ENCODE data around the gene ZAR1L. TPM values are rescaled to one million over a fixed set of nuclear protein-coding genes. Genes with fewer than 3 reads are reported as not detected.

The ZAR1L gene
- total RNA-seq, 4 donors from 2014 or later: not detected

DNA sequence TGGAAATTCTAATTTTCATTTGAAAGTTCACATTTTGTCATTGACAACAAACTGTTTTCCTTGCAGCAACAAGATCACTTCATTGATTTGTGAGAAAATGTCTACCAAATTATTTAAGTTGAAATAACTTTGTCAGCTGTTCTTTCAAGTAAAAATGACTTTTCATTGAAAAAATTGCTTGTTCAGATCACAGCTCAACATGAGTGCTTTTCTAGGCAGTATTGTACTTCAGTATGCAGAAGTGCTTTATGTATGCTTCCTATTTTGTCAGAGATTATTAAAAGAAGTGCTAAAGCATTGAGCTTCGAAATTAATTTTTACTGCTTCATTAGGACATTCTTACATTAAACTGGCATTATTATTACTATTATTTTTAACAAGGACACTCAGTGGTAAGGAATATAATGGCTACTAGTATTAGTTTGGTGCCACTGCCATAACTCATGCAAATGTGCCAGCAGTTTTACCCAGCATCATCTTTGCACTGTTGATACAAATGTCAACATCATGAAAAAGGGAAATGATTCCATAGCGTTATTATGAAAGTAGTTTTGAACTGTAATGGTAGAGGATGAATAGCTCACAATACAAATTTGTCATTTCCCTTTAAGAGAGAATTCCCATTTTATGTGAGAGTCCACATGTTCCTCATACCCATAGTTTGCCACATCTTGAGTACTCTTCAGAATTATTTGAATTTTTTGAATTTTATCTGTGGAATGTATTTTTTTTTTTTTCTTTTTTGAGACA lies 2.7 kb upstream of the ZAR1L start:
- WGBS: 86% methylated on average over 2 of the region's 2 CpGs
- no peak for DNase-seq (ENCODE audit: low spot score in 2 of 2)
- Histone ChIP-seq H3K9me3 (no peaks in the 10 kb centered on the region), H3K4me1 (peaks cover 18% of the 10 kb centered on the region), H3K36me3 (no peaks in the 10 kb centered on the region), H3K27me3 (no peaks in the 10 kb centered on the region), H3K27ac (no peak overlapping the region), H3K4me3 (no peak overlapping the region)
- TF ChIP-seq EP300 (IDR thresholded peaks at IDR 0.05): no peak
- no peak for TF ChIP-seq POLR2A (IDR thresholded peaks at IDR 0.05)
- TF ChIP-seq POLR2AphosphoS5 (IDR thresholded peaks at IDR 0.05): no peak
- TF ChIP-seq, protein P1, sequence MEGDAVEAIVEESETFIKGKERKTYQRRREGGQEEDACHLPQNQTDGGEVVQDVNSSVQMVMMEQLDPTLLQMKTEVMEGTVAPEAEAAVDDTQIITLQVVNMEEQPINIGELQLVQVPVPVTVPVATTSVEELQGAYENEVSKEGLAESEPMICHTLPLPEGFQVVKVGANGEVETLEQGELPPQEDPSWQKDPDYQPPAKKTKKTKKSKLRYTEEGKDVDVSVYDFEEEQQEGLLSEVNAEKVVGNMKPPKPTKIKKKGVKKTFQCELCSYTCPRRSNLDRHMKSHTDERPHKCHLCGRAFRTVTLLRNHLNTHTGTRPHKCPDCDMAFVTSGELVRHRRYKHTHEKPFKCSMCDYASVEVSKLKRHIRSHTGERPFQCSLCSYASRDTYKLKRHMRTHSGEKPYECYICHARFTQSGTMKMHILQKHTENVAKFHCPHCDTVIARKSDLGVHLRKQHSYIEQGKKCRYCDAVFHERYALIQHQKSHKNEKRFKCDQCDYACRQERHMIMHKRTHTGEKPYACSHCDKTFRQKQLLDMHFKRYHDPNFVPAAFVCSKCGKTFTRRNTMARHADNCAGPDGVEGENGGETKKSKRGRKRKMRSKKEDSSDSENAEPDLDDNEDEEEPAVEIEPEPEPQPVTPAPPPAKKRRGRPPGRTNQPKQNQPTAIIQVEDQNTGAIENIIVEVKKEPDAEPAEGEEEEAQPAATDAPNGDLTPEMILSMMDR (IDR thresholded peaks at IDR 0.05): no peak

DNA sequence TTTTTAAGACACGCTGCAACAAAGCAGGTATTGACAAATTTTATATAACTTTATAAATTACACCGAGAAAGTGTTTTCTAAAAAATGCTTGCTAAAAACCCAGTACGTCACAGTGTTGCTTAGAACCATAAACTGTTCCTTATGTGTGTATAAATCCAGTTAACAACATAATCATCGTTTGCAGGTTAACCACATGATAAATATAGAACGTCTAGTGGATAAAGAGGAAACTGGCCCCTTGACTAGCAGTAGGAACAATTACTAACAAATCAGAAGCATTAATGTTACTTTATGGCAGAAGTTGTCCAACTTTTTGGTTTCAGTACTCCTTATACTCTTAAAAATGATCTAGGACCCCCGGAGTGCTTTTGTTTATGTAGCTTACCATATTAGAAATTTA lies 1.3 kb upstream of the ZAR1L start:
- Histone ChIP-seq H3K9me3 (no peaks in the 10 kb centered on the region), H3K27ac (peak overlapping the region; percentile 97), H3K4me1 (peaks cover 18% of the 10 kb centered on the region), H3K4me3 (peak overlapping the region; percentile 94), H3K36me3 (no peaks in the 10 kb centered on the region), H3K27me3 (no peaks in the 10 kb centered on the region)
- 62% methylated on average over 6 of the region's 6 CpGs for WGBS
- no peak for DNase-seq (ENCODE audit: low spot score in 2 of 2)
- TF ChIP-seq POLR2A (IDR thresholded peaks at IDR 0.05): no peak
- TF ChIP-seq, protein P1 (IDR thresholded peaks at IDR 0.05): no peak
- no peak for TF ChIP-seq POLR2AphosphoS5 (IDR thresholded peaks at IDR 0.05)
- no peak for TF ChIP-seq EP300 (IDR thresholded peaks at IDR 0.05)

DNA sequence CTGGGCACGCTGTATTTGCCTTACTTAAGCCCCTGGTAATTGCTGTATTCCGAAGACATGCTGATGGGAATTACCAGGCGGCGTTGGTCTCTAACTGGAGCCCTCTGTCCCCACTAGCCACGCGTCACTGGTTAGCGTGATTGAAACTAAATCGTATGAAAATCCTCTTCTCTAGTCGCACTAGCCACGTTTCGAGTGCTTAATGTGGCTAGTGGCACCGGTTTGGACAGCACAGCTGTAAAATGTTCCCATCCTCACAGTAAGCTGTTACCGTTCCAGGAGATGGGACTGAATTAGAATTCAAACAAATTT lies 821 bp upstream of the ZAR1L start:
- Histone ChIP-seq H3K27ac (peak overlapping the region; percentile 97), H3K4me1 (peaks cover 18% of the 10 kb centered on the region), H3K9me3 (no peaks in the 10 kb centered on the region), H3K4me3 (peak overlapping the region; percentile 94), H3K36me3 (no peaks in the 10 kb centered on the region), H3K27me3 (no peaks in the 10 kb centered on the region)
- no peak for DNase-seq (ENCODE audit: low spot score in 2 of 2)
- 0% methylated on average over 13 of the region's 13 CpGs for WGBS
- no peak for TF ChIP-seq POLR2AphosphoS5 (IDR thresholded peaks at IDR 0.05)
- TF ChIP-seq POLR2A (IDR thresholded peaks at IDR 0.05): no peak
- no peak for TF ChIP-seq EP300 (IDR thresholded peaks at IDR 0.05)
- TF ChIP-seq, protein P1 (IDR thresholded peaks at IDR 0.05): no peak

DNA sequence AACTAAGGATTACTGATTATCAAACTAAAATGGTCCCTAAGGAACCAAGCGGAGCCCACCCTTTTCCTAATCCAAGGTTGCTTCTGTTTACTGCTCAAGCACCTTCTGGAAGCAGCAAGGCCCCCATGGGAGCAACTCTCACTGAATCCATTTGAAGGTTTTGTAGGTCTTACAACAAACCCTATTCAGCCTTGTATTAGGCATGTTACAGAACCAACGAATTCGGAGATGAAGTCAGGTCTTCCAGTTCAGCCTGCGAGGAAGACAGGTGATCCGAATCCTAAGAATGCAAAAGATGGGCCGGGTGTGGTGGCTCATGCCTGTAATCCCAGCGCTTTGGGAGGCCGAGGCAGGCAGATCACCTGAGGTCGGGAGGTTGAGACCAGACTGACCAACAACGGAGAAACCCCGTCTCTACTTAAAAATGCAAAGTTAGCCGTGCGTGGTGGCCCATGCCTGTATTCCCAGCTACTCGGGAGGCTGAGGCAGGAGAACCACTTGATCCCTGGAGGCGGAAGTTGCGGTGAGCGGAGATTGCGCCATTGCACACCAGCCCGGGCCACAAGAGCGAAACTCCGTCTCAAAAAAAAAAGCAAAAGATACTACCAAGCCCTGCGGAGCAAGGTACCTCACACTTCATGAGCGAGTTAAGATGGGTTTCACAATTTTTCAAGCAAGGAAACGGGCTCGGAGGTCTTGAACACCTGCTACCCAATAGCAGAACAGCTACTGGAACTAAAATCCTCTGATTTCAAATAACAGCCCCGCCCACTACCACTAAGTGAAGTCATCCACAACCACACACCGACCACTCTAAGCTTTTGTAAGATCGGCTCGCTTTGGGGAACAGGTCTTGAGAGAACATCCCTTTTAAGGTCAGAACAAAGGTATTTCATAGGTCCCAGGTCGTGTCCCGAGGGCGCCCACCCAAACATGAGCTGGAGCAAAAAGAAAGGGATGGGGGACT lies 609 bp downstream of the ZAR1L start:
- TF ChIP-seq, protein P1 (IDR thresholded peaks at IDR 0.05): no peak
- Histone ChIP-seq H3K27ac (peak overlapping the region; percentile 97), H3K36me3 (no peaks in the 10 kb centered on the region), H3K9me3 (no peaks in the 10 kb centered on the region), H3K27me3 (no peaks in the 10 kb centered on the region), H3K4me1 (peaks cover 23% of the 10 kb centered on the region), H3K4me3 (peak overlapping the region; percentile 94)
- 74% methylated on average over 32 of the region's 32 CpGs for WGBS
- peak in 1 of 2 donors; percentile 63 for DNase-seq (ENCODE audit: low spot score in 2 of 2)
